IPS-18c (cell line): ENCODE measurements around the gene HIP1R.

Experiments
- H3K4me3 ChIP-seq: 2 replicates; pipeline ENCODE4 v1.7.0; 2013; ENCODE audit warnings: low read depth, mild to moderate bottlenecking, low read length, moderate library complexity; ENCODE audit not compliant: insufficient read depth
- H3K9me3 ChIP-seq: one replicate; pipeline ENCODE4 v1.6.1; 2013; ENCODE audit warnings: mild to moderate bottlenecking, low read length, moderate library complexity; ENCODE audit not compliant: control insufficient read depth, insufficient read depth

HIP1R gene

GRCh38 chr12:122823429-122823828 lies 11.8 kb upstream of the HIP1R start:
- no peak overlapping the region for H3K4me3 ChIP-seq

DNA sequence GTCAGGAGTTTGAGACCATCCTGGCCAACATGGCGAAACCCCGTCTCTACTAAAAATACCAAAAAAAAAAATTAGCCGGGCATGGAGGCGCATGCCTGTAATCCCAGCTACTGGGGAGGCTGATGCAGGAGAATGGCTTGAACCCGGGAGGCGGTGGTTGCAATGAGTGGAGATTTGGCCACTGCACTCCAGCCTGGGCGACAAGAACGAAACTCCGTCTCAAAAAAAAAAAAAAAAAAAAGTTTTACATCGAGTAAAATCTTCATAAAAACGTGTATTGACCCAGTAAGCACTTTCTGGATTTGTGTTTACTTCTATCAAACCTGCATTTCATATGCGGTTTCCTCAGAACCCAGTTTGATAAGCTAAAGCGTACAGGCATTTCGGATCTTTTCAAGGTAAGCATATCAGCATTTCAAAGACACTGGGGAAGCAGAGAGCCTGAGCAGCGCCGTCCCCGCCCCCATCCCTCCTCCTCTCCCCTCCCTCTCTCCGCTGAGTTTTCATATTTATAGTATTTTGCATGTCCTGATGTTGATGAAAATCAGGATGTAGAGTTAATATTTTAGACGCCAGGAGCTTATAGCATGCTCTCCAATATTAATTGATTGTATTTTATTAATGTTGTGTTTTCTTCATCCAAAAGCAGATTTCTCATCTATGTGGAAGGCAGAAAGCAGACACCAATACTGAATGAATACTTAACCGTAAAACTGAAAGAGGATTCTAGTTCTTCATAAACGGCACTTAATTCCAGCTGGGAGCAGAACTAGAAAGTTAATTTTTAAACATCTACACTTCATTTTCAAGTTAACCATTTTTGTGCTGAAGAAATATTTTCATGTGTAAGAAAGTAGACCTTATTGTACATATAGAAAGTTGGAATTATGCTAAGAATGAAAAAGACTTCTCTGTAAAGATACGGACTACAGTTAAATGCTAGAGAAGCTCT lies 9.2 kb upstream of the HIP1R start:
- Histone ChIP-seq H3K4me3 (no peak overlapping the region), H3K9me3 (no peaks in the 10 kb centered on the region)

More at GRCh38 chr12:122823429-122823828, 11.8 kb upstream of the HIP1R start:
- H3K9me3 ChIP-seq = no peaks in the 10 kb centered on the region

GRCh38 chr12:122827258-122827657 lies 8.0 kb upstream of the HIP1R start:
- no peak overlapping the region for H3K4me3 ChIP-seq
- H3K9me3 ChIP-seq = no peaks in the 10 kb centered on the region

- Histone ChIP-seq H3K9me3 (no peaks in the 10 kb centered on the region), H3K4me3 (no peak overlapping the region)
These were observed 4.6 kb upstream of the HIP1R start for GRCh38 chr12:122830517-122831214.

- no peaks in the 10 kb centered on the region for H3K9me3 ChIP-seq
These were observed 945 bp upstream of the HIP1R start for GRCh38 chr12:122834104-122834920.

DNA sequence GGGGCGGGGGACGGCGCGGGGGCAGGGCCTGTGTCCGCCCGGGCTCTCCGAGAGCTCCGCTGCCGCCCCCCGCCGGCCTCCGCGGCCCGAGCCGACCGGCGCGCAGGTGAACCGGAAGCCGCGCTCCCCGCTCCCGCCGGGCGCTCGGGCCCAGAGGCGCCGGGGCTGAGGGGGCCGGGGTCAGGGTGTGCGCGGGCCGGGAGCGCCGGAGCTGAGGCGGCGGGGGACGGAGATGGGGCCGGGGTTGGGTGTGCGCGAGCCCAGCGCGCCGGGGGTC lies 431 bp downstream of the HIP1R start:
- Histone ChIP-seq H3K4me3 (peak overlapping the region; percentile 54), H3K9me3 (no peaks in the 10 kb centered on the region)

More at GRCh38 chr12:122834104-122834920, 945 bp upstream of the HIP1R start:
- peak overlapping the region; percentile 50 for H3K4me3 ChIP-seq

- Histone ChIP-seq H3K9me3 (no peaks in the 10 kb centered on the region), H3K4me3 (peak overlapping the region; percentile 54)
These were observed 1.0 kb downstream of the HIP1R start for GRCh38 chr12:122836027-122836921.

DNA sequence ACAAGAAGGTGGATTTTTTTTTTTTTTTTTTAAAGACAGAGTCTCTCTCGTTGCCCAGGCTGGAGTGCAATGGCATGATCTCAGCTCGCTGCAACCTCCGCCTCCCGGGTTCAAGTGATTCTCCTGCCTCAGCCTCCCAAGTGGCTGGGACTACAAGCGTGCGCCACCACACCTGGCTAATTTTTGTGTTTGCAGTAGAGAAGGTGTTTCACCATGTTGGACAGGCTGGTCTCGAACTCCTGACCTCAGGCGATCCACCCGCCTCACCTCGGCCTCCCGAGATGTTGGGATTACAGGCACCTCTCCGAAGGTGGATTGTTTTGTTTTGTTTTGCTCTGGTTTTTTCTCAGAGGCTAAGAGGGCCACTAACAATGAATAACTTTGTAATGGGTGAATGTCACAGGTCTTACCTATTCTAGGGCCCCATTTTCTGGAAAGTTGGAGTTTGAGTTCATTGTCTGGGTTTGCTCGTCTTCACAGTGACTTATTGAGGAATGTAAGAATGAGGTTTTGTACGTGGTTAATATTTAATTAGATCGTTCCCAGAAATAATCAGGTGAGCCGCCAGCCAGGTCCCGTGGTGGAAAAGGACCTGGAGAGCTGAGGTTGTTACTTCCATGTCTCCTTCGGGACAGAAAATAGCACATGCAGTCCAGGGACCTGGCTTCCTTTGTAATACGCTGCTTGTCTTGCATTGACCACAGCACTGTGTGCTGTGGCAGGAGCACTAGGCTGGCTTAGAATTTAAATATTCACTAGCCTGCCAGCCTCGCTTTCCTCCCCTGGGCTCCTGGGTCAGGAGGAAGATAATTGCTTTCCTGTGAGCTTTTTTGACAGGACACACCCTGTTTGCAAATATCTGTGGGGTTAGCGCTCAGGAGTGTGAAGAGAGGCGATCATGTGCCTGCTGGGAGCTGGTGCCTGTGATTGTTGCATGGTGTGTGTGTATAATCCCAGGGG lies 2.3 kb downstream of the HIP1R start:
- Histone ChIP-seq H3K4me3 (0 out of 2 replicates have a peak overlapping the region, but pooled peaks have one; percentile 9), H3K9me3 (no peaks in the 10 kb centered on the region)

DNA sequence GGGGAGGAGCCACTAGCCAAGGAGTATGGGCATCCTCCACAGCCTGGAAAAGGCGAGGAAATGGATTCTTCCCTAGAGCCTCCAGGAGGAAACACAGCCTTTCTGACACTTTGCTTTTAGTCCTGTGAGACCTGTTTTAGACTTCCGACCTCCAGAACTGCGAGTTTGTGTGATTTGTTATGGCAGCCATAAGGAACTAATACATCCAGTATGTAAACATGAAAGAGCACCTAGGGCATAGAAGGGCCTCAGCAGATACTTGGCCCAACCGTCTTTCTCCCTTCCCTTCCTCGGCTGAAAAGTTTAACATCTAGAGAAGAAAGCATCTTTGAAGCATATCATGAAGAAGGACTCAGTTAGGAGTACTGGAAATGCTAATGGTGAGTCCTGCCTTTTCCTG lies 3.6 kb downstream of the HIP1R start:
- Histone ChIP-seq H3K4me3 (no peak overlapping the region), H3K9me3 (no peaks in the 10 kb centered on the region)

- Histone ChIP-seq H3K9me3 (no peaks in the 10 kb centered on the region), H3K4me3 (no peak overlapping the region)
These were observed 4.8 kb downstream of the HIP1R start for GRCh38 chr12:122839907-122840554.

DNA sequence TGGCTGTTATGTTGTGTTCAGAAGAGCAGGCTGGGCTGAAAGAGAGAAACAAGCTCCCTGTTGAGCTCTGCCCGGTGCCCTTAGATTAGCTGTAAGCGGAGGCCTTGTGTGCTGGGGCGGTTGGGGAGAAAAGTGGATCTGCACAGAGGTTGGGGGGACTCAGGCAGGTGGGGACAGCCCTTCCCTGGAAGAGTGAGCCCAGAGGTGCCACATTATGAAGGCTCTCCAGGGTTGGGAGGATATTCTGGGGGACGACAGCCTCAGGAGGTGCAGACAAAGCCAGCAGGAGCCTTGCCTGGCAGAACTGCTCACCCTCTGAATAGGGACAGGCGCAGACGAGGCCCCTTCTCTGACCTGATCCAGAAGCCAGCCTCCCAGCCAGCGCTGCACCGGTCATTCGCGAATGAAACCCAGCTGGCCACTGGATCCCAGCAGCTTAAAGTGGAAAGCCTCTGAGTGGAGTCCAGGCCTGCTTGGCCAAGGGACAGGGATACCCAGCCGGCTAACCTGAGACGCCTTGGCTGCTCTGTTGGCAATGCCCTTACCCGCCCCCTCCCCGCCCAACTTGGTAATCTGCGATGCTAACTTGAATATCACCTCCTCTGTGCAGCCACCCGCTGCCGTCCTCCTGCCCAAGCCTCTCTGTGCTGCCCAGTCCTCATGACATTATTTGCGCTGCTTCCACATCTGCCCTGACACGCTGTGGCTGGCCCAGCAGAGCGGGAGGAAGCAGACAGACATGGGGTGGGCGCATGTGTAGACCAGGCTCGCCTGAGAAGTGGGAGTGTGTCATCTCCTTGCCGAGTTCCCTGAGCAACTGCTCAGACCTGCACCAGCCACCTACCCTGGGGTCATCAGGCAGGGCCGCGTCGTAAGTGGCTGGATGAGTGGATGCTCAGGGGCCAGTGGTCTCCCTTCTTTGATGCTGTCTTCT lies 5.6 kb downstream of the HIP1R start:
- Histone ChIP-seq H3K9me3 (no peaks in the 10 kb centered on the region), H3K4me3 (no peak overlapping the region)

DNA sequence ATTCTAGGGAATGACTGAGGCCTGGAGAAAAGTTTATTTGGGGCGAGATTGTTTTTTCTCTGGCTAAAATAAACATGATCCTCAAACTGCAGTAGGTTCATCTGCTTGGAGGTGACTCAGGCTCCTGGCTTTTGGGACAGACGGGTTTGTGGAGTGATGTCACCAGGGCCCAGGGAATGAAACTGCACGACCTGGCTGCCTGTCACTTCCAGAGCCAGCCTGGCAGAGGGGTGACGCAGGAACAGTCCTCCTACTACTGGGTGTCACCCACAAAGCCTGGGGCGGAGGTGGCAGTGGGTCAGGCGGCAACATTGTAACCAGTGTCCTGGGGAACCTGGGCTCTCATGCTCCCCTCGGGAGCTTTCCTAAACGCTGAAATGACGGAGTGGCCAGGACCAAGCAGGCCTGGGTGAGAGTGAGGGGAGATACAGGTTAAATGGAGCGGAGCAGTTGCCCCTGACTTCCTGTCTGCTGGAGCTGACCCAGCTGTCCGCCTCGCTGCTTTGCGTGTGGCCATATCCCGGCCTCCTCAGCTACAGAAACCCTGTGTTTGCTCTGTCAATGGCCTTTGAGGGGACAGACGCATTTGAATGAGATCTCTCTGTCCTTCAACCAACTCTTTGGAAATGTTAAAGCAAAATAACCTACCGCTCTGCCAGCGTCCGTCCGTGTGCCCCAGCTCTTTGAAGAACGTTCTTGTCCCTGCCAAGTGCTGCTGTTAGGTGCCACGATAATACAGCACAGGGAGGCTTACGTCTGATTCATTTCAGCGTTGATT lies 6.5 kb downstream of the HIP1R start:
- Histone ChIP-seq H3K4me3 (0 out of 2 replicates have a peak overlapping the region, but pooled peaks have one; percentile 11), H3K9me3 (no peaks in the 10 kb centered on the region)

- no peak overlapping the region for H3K4me3 ChIP-seq
- no peaks in the 10 kb centered on the region for H3K9me3 ChIP-seq
These were observed 7.5 kb downstream of the HIP1R start for GRCh38 chr12:122842505-122843405.
